ENCODE results near the gene SMAD1.

The SMAD1 gene

DNA sequence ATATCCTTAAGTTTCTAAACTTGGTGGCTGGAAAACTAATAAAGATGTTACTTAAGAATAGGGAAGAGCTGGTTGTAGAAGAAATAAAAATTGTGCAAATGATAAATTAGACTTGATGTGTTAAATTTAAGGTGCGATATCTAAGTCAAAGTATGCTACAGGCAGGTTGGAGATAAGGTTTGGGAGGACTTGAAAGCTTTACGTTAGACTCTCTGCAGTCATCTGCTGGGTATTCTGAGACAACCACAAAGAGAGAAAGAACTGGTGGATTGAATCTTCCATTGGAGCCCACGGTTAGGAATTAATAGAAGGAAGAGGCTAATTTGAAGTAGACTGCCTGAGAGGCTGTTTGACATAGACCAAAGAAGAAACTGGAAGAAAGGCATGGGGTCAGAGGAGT is 7.9 kb downstream of the SMAD1 start:
- no peak for DNase-seq (ENCODE audit: low read depth in 2 of 2)

DNA sequence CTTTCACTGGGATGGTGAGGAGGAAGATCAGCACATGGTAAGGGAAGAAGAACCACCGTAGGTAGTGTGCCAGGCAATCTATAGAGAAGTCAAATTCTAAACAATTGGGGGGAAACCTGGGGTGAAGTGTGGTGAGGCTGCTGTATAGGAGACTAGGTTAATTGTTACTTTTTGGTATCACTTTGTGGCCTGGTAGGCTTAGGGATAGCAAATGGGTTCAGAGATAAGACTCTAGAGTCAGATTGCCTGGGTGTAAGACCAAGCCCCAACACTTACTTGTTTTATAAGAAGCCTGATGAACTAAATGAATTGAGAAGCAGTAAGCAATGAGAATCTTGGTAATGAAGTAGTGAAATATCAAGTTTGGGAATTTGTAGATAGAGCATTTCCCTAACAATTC is 8.7 kb downstream of the SMAD1 start:
- DNase-seq (ENCODE audit: low read depth in 2 of 2) = no peak

DNA sequence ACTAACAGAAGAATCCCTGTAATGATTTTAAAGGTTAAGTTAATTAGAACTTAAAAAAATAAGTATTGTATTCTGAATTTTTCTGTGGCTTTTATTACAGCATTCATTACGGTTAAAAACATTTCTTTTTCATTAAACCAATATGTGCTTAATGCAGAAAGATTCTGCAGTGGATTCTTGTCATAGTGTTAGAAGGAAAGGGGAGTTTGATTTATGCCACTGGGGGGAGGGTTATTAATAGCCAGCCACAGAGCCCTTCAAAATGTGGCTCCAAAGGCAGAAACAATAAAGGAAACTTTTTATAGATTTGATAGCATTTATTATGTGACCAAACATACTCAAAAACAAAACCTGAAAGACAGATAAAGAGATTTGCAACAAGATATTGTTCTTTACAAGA is 9.1 kb downstream of the SMAD1 start:
- no peak for DNase-seq (ENCODE audit: low read depth in 2 of 2)

DNA sequence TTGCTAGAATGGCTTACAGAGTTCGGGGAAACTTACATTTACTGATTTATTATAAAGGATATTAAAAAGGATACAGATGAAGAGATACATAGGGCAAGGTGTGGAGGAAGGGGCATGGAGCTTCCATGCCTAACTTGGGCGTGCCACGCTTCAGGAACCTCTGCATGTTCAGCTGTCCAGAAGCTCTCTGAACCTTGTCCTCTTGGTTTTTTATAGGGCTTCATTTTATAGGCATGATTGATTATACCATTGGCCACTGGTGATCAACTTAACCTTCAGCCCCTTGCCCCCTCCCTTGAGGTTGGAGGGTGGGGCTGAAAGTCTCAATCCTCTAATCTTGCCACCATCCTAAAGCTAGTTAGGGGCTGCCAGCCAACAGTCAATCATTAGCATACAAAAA is 10.7 kb downstream of the SMAD1 start:
- no peak for DNase-seq (ENCODE audit: low read depth in 2 of 2)

DNA sequence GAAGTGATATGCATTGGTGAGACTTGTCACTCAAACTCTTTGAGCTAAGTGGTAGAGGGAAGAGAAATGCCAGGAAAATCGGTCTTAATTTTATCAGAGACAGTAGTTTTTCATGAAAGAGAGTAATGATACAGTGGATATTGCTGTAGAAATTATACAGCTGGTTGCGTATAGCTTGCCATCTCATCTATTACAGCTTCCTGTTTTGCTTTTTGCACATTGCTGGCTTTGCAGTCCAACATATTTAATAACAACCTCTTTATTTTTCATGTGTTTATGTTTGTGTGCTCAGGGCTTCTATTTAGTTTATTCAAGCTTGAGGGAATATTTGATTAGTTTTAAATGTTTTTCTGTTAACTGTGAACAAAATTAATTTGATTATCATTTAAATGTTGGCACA is 11.5 kb downstream of the SMAD1 start:
- no peak for DNase-seq (ENCODE audit: low read depth in 2 of 2)

DNA sequence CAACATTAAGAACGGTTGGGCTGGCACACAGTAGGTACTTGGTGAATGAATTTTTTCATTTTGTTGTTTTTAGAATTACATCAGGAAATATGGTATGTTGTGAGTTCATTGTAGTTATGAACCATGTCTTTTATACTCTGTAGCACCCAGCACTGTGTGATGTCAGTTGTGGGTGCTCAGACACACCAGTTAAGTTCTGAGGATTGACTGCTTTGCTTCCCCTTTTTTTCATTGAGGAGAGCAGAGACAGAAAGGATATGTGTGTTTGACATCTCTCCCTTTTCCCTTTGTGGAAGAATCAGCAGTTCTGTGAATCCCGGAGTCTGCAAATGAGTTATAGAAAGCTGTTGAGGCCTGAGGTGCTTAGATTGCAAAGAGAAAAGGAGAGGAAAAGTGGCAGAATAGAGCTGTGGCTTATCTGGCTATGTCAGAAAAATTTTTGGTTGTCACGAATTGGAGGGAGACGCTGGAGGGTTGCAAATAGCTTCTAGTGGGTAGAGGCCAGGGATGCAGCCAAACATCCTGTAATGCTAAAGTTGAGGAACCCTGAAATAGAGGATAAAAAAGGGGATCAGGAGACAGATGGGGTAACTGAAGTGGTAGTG is 13.1 kb downstream of the SMAD1 start:
- no peak for DNase-seq (ENCODE audit: low read depth in 2 of 2)

DNA sequence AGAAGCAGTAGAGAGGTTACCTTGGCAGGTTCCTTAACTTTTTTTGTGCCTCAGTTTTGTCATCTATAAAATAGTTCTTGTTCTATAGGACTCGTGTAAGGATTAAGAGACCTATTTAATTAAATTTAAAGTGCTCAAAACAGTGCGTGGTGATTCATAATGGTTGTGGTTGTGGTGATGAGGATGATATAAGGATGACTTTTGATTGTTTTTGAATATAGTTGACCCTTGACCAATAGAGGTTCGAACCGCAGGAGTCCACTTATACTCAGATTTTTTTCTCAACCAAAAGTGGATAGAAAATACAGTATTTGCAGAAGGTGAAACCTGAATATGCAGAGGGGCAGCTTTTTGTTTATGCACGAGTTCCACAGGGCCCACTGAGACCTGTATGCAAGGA is 14.6 kb downstream of the SMAD1 start:
- DNase-seq (ENCODE audit: low read depth in 2 of 2) = no peak

DNA sequence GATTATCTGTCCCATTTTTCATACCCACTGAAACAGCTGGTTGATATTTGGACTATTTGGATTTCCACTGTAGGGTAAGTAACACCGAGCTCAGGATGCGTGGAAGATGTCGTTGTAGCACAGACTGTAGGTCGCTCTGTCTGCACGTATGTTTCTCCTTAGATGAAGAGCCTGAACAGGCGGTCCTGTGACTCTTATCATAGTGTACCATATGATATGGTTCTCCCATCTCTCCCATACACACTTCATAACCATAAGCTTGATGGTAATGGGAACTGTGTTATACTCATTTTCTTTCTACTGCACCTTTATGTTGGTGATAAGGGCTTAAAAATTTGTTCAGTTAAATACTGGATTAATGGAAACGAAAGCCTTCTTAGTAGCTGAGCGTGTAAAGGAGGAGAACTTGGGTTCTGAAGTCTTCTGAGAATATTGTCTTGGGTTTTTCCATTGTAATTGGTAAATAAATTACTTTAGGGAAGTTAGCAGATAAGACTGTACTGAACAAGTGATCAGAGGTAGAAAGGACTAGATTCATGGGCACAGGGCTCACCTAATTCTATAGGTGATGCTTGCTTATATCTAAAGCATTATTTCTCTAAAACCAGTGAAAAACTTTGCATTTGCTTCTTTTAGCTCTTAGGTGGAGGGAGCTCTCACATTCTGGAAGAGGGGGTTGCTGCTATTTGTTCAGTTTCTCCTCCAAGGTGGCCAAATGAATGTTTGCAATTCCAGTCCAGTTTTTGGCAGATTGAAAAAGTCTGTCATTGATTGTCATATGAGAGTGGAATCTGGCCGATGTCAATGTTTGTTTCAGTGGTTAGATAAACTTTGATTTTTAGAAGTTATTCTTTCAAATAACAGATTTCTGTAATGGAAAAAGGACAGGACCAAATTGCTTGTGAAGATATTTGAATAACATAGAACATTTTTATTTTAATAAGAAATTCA is 15.8 kb downstream of the SMAD1 start:
- no peak for DNase-seq (ENCODE audit: low read depth in 2 of 2)

DNA sequence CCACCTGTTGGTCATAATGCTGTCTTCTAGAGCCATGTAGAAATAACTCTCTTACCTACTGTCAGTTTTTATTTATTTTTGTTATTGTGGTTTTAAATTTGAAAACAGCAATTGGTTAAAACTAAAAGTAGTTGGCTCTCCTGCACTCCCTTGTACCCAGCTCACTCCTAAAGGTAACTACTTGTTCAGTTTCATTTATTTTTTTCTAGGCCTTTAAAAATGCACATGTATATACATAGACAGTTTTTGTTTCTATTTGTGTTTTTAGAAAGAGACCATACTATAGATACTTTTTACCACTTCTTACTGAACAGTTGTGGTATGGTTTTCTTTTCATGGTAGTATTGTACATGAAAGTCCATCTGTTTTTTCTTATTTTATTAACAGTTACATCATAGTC is 16.8 kb downstream of the SMAD1 start:
- no peak for DNase-seq (ENCODE audit: low read depth in 2 of 2)

DNA sequence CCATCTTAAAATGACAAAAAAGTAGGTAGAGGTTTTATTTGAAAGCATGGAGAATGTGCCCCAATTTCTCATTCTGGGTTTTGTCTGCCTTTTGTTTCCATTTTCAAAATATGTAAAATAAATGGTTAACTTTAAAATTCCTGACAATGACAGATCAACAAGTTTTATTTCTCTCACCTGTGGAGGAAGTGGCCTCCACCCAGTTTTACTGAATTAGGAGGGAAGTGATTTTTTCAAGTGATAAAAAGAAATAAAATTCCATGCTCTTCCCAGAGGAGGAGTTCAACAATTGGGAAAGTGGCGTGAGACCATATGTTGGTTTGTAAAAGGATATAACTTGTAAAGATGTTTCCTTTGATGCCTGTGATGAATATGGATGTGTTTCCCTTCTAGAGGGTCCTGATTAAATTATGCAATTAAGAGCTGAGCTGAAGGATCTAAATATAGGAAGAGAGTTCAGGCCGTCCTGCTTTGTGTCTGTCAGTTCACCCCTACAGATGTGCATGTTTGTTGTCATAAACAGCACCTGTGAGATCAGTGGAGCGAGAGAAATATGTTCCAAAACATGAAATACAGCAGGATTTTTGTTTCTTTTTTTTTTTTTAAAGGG is 19.5 kb downstream of the SMAD1 start:
- no peak for DNase-seq (ENCODE audit: low read depth in 2 of 2)

DNA sequence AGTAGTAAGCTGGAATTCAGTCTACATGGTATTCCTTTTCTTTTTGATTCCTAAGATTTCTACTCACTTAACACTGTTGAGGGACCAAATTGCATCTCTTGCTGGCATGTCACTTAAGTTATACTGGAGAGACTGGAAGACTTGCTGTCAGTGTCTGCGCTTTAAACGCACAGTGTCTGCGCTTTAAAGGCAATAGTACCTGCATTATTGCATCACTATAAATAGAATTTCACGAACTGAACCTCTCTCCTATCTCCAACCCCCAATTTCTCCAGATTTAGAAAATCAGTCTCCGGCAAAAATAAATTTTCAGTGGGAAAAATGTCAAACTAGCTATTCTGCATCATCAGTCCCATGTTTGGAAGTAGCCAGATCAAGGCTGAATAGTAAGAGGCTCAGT is 21.2 kb downstream of the SMAD1 start:
- DNase-seq (ENCODE audit: low read depth in 2 of 2) = no peak

DNA sequence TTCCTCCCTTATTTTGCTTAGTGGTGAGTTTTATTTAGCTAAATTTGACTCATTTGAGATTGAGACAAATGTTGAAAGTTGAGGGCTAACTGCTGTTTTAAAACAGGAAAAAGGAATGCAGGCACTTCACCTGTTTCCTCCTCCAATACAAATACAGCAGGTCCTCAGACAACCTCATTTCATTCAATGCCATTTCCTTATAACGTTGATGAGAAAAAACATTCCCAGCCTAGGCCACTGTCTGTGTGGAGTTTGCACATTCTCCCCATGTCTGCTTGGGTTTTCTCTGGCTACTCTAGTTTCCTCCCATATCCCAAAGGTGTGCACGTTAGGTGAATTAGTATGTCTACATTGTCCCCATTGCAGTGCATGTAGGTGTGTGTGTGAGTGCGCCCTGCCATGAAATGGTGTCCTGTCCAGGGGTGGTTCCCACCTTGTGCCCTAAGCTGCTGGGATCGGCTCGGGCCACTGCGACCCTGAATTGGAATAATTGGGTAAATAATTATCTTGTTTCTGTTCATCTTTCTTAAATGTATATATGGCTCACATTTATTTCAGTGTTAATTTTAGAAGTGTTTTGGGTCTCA is 21.9 kb downstream of the SMAD1 start:
- DNase-seq (ENCODE audit: low read depth in 2 of 2) = no peak

DNA sequence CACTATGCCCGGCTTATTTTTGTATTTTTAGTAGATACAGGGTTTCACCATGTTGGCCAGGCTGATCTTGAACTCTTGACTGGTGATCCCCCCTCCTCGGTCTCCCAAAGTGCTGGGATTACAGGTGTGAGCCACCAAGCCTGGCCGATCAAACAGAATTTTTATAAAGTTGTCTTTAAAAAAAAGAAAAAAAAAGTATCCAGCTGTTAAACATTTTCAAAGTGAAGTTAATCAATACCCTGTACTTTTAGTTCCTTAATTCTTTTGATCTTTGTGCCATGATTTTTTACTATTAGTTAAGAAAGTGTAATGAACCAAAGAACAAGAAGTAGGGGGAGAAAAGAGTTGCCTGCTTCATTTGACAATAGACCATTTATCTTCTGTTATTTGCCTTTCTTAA is 24.3 kb downstream of the SMAD1 start:
- no peak for DNase-seq (ENCODE audit: low read depth in 2 of 2)

DNA sequence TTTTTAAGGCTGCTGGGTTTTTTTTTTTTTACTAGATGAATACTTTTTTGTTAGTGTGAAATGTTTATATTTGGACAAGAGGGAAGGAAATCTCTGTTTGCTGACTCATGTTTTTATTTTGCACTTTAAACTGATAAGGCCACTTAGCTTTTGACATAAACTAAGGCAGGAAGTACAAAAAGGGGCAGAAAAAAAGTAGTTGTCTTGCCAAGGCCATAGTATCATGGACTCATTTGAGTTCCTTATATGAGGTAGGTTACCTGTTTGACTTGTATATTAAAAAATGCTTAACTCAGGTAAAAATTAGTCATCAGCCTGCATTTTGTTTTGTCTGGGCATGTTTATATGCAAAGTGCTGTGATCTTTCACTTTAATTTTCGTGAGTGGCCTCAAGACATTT is 26.0 kb downstream of the SMAD1 start:
- DNase-seq (ENCODE audit: low read depth in 2 of 2) = no peak

DNA sequence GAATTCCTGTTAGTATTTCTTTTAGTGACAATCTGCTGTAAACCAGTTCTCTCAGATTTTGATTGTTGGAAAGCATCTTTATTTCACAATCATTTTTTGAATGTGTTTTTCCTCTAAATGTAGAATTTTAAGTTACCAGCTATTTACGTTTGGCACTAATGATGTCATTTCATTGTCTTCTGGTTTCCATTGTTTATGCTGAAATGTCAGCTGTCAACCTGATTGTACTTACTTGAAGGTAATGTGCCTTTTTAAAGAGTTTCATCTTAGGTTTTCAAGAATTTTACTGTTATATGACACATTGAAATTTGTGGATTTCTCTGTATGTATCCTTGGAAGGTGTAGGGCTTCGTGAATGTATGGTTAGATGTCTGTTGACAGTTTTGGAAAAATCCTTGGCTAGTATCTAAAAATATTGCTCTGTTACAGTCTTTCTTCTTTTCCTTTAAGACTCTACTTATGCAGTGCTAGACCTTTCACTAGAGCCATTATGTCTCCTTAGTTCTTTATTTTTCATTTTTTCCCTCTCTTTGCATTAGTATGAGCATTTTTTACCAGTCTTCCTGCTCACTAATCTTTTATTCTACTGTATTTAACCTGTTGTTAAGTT is 30.4 kb downstream of the SMAD1 start:
- DNase-seq (ENCODE audit: low read depth in 2 of 2) = no peak

DNA sequence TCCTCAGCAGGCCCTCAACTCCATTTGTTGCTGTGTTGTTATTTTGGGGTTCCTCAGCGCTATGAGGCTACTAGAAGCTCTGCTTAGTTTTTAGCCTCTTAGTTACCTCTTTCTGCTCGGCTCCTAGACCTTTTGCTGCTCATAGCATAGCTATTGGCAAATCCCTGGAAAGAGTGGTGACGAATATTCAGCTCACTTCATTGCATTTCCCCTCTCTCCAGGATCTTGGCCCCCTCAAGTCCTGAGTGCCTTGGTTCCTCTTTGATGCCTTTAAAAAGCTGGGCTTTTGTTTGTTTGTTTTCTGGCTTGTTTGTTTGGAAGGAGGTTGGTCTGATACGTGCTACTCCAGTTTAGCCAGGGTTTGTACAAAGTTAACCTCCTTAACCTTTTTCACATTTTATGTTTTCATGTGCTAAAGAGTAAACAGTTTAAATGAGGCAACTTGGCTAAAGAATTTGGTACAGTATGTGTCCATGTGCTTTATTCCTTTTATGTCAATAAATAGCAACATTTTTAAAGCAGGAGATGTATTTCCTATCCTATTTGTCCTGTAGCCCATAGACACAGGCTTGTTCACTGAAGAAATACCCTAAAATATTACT is 31.5 kb downstream of the SMAD1 start:
- no peak for DNase-seq (ENCODE audit: low read depth in 2 of 2)

DNA sequence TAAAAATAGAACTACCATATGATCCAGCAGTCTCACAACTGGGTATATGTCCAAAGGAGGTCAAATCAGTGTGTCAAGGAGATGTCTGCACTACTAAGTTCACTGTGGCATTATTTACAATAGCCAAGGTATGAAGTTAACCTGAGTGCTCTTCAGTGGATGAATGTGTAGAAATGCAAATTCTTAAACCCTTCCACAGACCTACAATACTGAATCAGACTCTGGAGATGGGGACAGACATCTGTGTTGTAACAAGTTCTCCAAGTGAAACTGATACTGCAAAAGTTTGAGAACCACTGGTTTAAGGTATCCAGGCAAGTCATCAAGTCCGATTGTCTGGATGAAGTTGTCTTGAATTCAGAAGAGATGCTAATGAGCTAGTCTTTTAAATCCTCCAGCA is 38.5 kb downstream of the SMAD1 start:
- DNase-seq (ENCODE audit: low read depth in 2 of 2) = no peak

DNA sequence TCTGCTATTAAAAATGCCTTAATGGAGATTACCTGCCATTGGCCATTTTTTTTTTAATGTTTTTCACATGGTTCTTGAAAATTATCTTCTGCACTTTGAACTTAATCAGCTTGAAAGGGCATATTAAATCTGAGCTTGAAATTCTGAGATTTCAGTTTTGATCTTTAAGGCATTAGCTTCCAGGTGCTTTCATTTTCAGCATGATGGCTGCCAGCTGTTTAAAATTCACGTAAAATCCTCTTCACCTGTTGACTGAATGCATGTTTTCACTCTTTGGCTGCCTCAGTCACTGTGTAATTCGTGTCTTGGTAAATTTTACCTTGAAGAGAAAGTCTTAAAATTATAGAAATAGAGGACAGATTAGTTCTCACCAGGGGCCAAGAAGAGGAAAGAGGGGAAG is 39.6 kb downstream of the SMAD1 start:
- DNase-seq (ENCODE audit: low read depth in 2 of 2) = no peak

DNA sequence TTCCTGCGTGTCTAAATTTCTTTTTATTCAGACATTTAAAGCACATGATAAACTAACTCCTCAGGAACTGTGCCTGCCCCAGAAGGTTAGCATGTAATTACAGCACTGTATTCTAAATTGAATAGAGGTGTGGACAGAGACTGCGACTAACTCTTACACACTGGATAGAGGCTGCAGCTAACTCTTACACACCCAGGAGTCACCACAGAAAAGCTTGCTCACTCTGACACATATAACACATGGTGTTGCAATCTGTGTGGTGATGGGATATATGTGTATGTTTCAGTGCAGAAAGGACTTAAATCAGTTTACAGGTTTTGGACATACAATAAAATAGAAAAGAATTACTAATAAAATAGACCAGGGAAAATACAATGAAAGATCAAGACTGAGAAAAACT is 41.5 kb downstream of the SMAD1 start:
- no peak for DNase-seq (ENCODE audit: low read depth in 2 of 2)

DNA sequence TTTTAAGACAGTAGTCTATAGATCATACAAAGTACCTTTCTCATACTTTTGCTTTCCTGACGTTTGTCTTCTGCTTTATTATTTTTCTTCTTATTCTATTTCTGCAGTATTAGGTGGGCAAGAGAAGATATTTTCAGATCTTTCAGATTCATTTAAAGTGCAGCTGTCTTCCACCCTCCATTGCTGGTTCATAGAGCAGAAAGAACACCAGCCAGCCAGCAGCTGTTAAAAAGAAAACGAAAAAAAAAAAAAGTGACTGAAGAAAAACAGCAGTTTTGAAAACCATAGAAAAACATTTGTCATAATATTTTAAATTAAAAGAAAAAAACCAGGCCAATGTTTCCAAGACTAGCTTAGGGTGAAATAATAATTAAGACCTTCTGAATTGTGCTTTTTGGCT is 42.9 kb downstream of the SMAD1 start:
- no peak for DNase-seq (ENCODE audit: low read depth in 2 of 2)

DNA sequence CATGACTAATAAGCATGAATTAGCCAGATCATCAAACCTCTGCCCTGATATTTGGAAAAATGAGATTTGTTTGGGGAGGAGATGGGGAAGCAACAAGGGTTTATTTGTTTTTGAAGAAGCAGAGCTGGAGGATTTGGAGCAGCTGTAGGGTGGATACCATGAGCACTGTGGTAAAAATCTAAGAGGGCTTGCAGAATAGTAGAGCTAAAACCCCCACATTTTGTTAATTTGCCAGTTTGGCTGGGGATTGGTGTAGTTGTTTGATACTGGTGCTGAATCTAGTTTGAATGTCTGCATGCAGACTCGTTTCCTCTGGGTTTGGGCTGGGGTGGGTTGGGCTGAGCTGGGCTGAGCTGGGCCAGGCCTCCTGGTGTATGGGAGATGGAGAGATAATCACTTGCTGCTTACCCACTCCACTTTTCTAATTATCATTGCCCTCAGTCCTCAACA is 43.7 kb downstream of the SMAD1 start:
- DNase-seq (ENCODE audit: low read depth in 2 of 2) = no peak

DNA sequence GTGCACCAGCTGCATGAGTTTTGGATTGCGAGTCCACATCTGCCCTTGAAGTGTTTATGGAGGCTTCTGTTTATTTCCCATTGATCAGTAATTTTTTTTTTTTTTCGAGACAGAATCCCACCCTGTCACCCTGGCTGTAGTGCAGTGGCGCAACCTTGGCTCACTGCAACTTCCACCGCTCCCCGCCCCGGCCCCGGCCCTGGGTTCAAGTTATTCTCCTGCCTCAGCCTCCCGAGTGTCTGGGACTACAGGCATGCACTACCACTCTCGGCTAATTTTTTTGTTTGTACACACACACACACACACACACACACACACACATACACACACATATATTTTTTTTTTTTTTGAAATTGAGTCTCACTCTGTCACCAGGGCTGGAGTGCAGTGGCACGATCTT is 46.1 kb downstream of the SMAD1 start:
- DNase-seq (ENCODE audit: low read depth in 2 of 2) = no peak

Measured in stimulated activated CD8-positive, alpha-beta memory T cell treated with anti-CD3 and anti-CD28 coated beads, Interleukin-2, amount 100 ng/mL, for 48 hours (primary cell).